ENCODE results near the gene C1orf56. TPM values are rescaled to one million over a fixed set of nuclear protein-coding genes. Genes with fewer than 3 reads are reported as not detected.

The C1orf56 gene
- polyA plus RNA-seq, 1 of the 3 experiments (the other 2 are of a cell fraction), result 5.5 TPM

DNA sequence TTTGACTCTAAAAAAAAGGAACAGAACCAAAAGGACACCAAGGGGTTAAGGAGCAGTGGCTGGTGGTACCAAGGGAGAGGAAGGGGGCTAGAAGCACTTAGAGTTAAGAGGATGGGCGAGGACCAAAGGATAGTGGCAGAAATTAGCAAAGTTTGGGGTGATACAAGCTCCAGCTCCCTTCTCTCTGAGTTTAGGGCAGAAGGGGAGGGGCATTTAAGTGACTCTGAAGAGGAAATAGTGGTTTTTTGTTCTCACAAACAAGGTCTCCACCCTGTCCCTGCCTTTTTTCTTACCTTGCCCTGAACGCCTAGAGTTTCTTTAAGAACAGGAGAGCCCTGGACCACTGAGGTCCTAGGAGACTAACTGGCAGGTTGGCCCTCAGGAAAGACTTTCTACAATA, 8.6 kb downstream of the C1orf56 start:
- Histone ChIP-seq H3K9me2 (no peaks in the 10 kb centered on the region), H3K4me3 (ENCODE audit: low read depth in 2 of 2, low read length in 1 of 2) (no peak overlapping the region), H3K79me2 (ENCODE audit: insufficient read depth) (peaks cover 63% of the 10 kb centered on the region), H3K4me1 (ENCODE audit: control insufficient read depth in 1 of 2, insufficient read depth in 2 of 2, low read depth in 1 of 2, low read length in 1 of 2) (peaks cover 7 to 23% of the 10 kb centered on the region in 2 experiments; a peak in 3 of 4 replicates), H3K36me3 (replicated peaks in 1 of 2; ENCODE audit: control insufficient read depth in 1 of 2, insufficient read depth in 2 of 2, low read length in 1 of 2) (peaks cover 51 to 55% of the 10 kb centered on the region in 2 experiments), H3F3A (replicated peaks; ENCODE audit: insufficient read depth) (peaks cover 29% of the 10 kb centered on the region), H3K9me3 (no peaks in the 10 kb centered on the region), H3K9ac (no peak overlapping the region), H3K27me3 (ENCODE audit: insufficient read depth) (no peaks in the 10 kb centered on the region), H3K4me2 (peak overlapping the region; percentile 91), H3K27ac (ENCODE audit: low read depth in 2 of 2, low read length in 1 of 2) (no peak overlapping the region), H2AFZ (ENCODE audit: low read depth) (no peak overlapping the region), H4K20me1 (ENCODE audit: insufficient read depth) (peaks cover 36% of the 10 kb centered on the region)
- POLR2A ChIA-PET, result no interaction called here
- CTCF ChIA-PET, result interaction anchor here (7.4 kb wide), 1 partner anchor 8 kb away, joined by 67 read pairs; the partner anchor contains the start of gene C1orf56
- TF ChIP-seq SIN3A (IDR thresholded peaks at IDR 0.05; ENCODE audit: borderline replicate concordance, low read depth, low read length) (no peak), YY1 (IDR thresholded peaks at IDR 0.05; ENCODE audit: low read depth) (no peak), RCOR1 (IDR thresholded peaks at IDR 0.05; ENCODE audit: low read length) (no peak), FOXM1 (IDR thresholded peaks at IDR 0.05; ENCODE audit: low read depth) (no peak), NRF1 (IDR thresholded peaks at IDR 0.05; ENCODE audit: low read depth, low read length) (no peak), TAF1 (IDR thresholded peaks at IDR 0.05; ENCODE audit: borderline replicate concordance, low read depth, low read length) (no peak), SMC3 (IDR thresholded peaks at IDR 0.05; ENCODE audit: low read depth, low read length) (no peak), ELF1 (IDR thresholded peaks at IDR 0.05) (no peak), FOXJ3 (CRISPR knock-in tag; IDR thresholded peaks at IDR 0.05) (no peak), TCF12 (IDR thresholded peaks at IDR 0.05) (no peak)
- TF ChIP-seq, protein P1, sequence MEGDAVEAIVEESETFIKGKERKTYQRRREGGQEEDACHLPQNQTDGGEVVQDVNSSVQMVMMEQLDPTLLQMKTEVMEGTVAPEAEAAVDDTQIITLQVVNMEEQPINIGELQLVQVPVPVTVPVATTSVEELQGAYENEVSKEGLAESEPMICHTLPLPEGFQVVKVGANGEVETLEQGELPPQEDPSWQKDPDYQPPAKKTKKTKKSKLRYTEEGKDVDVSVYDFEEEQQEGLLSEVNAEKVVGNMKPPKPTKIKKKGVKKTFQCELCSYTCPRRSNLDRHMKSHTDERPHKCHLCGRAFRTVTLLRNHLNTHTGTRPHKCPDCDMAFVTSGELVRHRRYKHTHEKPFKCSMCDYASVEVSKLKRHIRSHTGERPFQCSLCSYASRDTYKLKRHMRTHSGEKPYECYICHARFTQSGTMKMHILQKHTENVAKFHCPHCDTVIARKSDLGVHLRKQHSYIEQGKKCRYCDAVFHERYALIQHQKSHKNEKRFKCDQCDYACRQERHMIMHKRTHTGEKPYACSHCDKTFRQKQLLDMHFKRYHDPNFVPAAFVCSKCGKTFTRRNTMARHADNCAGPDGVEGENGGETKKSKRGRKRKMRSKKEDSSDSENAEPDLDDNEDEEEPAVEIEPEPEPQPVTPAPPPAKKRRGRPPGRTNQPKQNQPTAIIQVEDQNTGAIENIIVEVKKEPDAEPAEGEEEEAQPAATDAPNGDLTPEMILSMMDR (IDR thresholded peaks at IDR 0.05), result no peak
- DNase-seq, result no peak
- 88% methylated on average over 2 of the region's 2 CpGs for WGBS (ENCODE audit: low lambda C conversion rate)

DNA sequence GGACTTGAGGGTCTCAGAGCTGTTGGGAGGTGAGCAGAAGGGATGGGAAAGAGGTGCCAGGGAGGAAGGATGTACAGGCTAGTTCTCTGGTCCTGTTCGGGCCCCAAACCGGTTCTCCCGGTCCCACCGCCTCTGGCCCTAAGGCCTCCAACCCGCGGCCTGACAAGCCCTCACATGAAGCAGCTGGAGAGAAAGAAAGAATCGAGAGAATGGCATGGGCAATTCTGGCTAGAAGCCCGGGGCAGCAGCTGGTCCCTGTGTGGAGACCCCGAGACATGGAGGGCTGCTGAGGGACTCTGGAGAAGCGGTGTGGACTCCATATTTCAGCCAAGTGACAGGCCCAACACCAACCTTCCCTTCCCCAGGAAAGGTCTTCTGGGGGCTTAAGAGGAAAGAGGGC, 11.1 kb downstream of the C1orf56 start:
- peak overlapping the region; percentile 91 for H3K4me2 ChIP-seq
- H3K4me1 ChIP-seq (ENCODE audit: control insufficient read depth in 1 of 2, insufficient read depth in 2 of 2, low read depth in 1 of 2, low read length in 1 of 2), result peaks cover 7 to 27% of the 10 kb centered on the region in 2 experiments; a peak in 3 of 4 replicates
- no peak overlapping the region; the same call in 1 of the 2 replicates for H2AFZ ChIP-seq (ENCODE audit: low read depth)
- H4K20me1 ChIP-seq (ENCODE audit: insufficient read depth), result peaks cover 36% of the 10 kb centered on the region
- peaks cover 30 to 32% of the 10 kb centered on the region in 2 experiments for H3K36me3 ChIP-seq (replicated peaks in 1 of 2; ENCODE audit: control insufficient read depth in 1 of 2, insufficient read depth in 2 of 2, low read length in 1 of 2)
- peak overlapping the region; percentile 93 for H3K9ac ChIP-seq
- no peaks in the 10 kb centered on the region for H3K27me3 ChIP-seq (ENCODE audit: insufficient read depth)
- H3K79me2 ChIP-seq (ENCODE audit: insufficient read depth), result peaks cover 88% of the 10 kb centered on the region
- H3K9me2 ChIP-seq, result no peaks in the 10 kb centered on the region
- ChIA-PET CTCF (interaction anchor here (0.6 to 7.4 kb wide), 12 partner anchors 10 to 468 kb away, joined by 3 to 67 read pairs (median 6); partner anchors contain the start of genes C1orf56, GABPB2, MINDY1 and TNFAIP8L2), POLR2A (interaction anchor here (1.9 to 2.9 kb wide), 3 partner anchors 7 to 52 kb away, joined by 6 to 24 read pairs (median 9); partner anchors contain the start of genes C1orf56 and MINDY1)
- 0% methylated on average over 4 of the region's 10 CpGs for WGBS (ENCODE audit: low lambda C conversion rate)
- H3K27ac ChIP-seq (ENCODE audit: low read depth in 2 of 2, low read length in 1 of 2), result peak overlapping the region; percentile 99
- H3K4me3 ChIP-seq (ENCODE audit: low read depth in 2 of 2, low read length in 1 of 2), result peak overlapping the region; percentile 79 to 81
- H3F3A ChIP-seq (replicated peaks; ENCODE audit: insufficient read depth), result peaks cover 29% of the 10 kb centered on the region
- no peaks in the 10 kb centered on the region for H3K9me3 ChIP-seq
- DNase-seq, result peak; percentile 53
- TF ChIP-seq NRF1 (IDR thresholded peaks at IDR 0.05; ENCODE audit: low read depth, low read length) (no peak), CHD2 (IDR thresholded peaks at IDR 0.05; ENCODE audit: low read length, partially characterized antibody) (no peak), FOSL2 (IDR thresholded peaks at IDR 0.05; ENCODE audit: borderline replicate concordance, low read depth) (no peak), RAD21 (IDR thresholded peaks at IDR 0.05; ENCODE audit: low read length) (no peak), GABPA (IDR thresholded peaks at IDR 0.05; ENCODE audit: low read depth) (no peak), NFIC (IDR thresholded peaks at IDR 0.05; ENCODE audit: borderline replicate concordance) (no peak), SMC3 (IDR thresholded peaks at IDR 0.05; ENCODE audit: low read depth, low read length) (no peak), EP300 (IDR thresholded peaks at IDR 0.05; ENCODE audit: borderline replicate concordance in 1 of 2, low read depth in 1 of 2, low read length in 1 of 2) (no peak), MEF2A (IDR thresholded peaks at IDR 0.05; ENCODE audit: borderline replicate concordance, low read depth) (no peak), MXI1 (IDR thresholded peaks at IDR 0.05; ENCODE audit: low read depth, low read length) (no peak), FOXJ3 (CRISPR knock-in tag; IDR thresholded peaks at IDR 0.05) (no peak)
- TF ChIP-seq, protein P2, sequence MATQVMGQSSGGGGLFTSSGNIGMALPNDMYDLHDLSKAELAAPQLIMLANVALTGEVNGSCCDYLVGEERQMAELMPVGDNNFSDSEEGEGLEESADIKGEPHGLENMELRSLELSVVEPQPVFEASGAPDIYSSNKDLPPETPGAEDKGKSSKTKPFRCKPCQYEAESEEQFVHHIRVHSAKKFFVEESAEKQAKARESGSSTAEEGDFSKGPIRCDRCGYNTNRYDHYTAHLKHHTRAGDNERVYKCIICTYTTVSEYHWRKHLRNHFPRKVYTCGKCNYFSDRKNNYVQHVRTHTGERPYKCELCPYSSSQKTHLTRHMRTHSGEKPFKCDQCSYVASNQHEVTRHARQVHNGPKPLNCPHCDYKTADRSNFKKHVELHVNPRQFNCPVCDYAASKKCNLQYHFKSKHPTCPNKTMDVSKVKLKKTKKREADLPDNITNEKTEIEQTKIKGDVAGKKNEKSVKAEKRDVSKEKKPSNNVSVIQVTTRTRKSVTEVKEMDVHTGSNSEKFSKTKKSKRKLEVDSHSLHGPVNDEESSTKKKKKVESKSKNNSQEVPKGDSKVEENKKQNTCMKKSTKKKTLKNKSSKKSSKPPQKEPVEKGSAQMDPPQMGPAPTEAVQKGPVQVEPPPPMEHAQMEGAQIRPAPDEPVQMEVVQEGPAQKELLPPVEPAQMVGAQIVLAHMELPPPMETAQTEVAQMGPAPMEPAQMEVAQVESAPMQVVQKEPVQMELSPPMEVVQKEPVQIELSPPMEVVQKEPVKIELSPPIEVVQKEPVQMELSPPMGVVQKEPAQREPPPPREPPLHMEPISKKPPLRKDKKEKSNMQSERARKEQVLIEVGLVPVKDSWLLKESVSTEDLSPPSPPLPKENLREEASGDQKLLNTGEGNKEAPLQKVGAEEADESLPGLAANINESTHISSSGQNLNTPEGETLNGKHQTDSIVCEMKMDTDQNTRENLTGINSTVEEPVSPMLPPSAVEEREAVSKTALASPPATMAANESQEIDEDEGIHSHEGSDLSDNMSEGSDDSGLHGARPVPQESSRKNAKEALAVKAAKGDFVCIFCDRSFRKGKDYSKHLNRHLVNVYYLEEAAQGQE (IDR thresholded peaks at IDR 0.05; ENCODE audit: low read depth, low read length), result no peak
- TF ChIP-seq, protein P3, sequence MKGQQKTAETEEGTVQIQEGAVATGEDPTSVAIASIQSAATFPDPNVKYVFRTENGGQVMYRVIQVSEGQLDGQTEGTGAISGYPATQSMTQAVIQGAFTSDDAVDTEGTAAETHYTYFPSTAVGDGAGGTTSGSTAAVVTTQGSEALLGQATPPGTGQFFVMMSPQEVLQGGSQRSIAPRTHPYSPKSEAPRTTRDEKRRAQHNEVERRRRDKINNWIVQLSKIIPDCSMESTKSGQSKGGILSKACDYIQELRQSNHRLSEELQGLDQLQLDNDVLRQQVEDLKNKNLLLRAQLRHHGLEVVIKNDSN (IDR thresholded peaks at IDR 0.05; ENCODE audit: borderline replicate concordance, low read depth), result no peak
- TF ChIP-seq, protein P4, sequence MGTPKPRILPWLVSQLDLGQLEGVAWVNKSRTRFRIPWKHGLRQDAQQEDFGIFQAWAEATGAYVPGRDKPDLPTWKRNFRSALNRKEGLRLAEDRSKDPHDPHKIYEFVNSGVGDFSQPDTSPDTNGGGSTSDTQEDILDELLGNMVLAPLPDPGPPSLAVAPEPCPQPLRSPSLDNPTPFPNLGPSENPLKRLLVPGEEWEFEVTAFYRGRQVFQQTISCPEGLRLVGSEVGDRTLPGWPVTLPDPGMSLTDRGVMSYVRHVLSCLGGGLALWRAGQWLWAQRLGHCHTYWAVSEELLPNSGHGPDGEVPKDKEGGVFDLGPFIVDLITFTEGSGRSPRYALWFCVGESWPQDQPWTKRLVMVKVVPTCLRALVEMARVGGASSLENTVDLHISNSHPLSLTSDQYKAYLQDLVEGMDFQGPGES (IDR thresholded peaks at IDR 0.05; ENCODE audit: low read depth, low read length), result no peak

Data from SK-N-SH (cell line).